GM12878 (cell line): ENCODE data around the gene GLA. TPM values are rescaled to one million over a fixed set of nuclear protein-coding genes. Genes with fewer than 3 reads are reported as not detected.

ENCODE experiments used
- ATAC-seq: fragments of 200-7000 bp; cut with Tn5 transposase; 3 replicates; pipeline ENCODE4 v1.9.1; 2020; ENCODE audit warnings: mild to moderate bottlenecking, moderate library complexity
- BruUV-seq: library from RNA; stranded (reverse); fragments of 400-500 nt; replicated peaks from 2 replicates; lab custom pipeline; 2021; lab: Mats Ljungman, UMichigan
- CTCF ChIA-PET: fragments of 300-600 bp; sonication (Branson Sonifier 250); formaldehyde crosslinking; extraction: SDS; loops from one replicate; lab custom pipeline; 2021; ENCODE audit warnings: inconsistent platforms; lab: Yijun Ruan, JAX
- POLR2A ChIA-PET: fragments of 350-600 bp; formaldehyde crosslinking; extraction: SDS; loops from one replicate; lab custom pipeline; 2021; ENCODE audit warnings: inconsistent platforms; lab: Charles Lee
- RAD21 ChIA-PET: fragments of 300-600 bp; sonication (Branson Sonifier 250); formaldehyde crosslinking; loops from one replicate; lab custom pipeline; 2023; ENCODE audit warnings: antibody characterized with exemption; ENCODE audit not compliant: unreplicated experiment; lab: Charles Lee
- SMC1A ChIA-PET: fragments of 300-600 bp; sonication (Branson Sonifier 250); formaldehyde crosslinking; loops from one replicate; lab custom pipeline; 2023; ENCODE audit not compliant: unreplicated experiment, uncharacterized antibody; lab: Charles Lee
- DNase-seq: peaks from one replicate; pipeline ENCODE4 v3.0.0-alpha.2; 2011; ENCODE audit warnings: low read depth, low spot score
- FAIRE-seq: peaks from 3 replicates; lab custom pipeline; 2011; peaks lifted over from hg19 to GRCh38; lab: Jason Lieb, UNC
- H2AFZ ChIP-seq: 2 replicates; pipeline ENCODE4 v1.6.0; 2011; ENCODE audit warnings: low read depth, low read length, control low read depth; ENCODE audit not compliant: control insufficient read depth
- H3K27ac ChIP-seq: 2 replicates; pipeline ENCODE4 v1.5.1; 2011; ENCODE audit warnings: control low read depth; ENCODE audit not compliant: control insufficient read depth, insufficient read depth
- H3K27me3 ChIP-seq, 2 experiments: replicated peaks in 1 of 2; 2 replicates each; pipeline versions ENCODE4 v1.6.0 to v1.6.1; 2011; ENCODE audit warnings: low read length in 1 of 2; ENCODE audit not compliant: control insufficient read depth in 2 of 2, insufficient read depth in 2 of 2
- H3K36me3 ChIP-seq, 2 experiments: 2 replicates each; pipeline ENCODE4 v1.5.1; 2011; ENCODE audit warnings: low read length in 1 of 2; ENCODE audit not compliant: control insufficient read depth in 2 of 2, insufficient read depth in 2 of 2
- H3K4me1 ChIP-seq: 2 replicates; pipeline ENCODE4 v1.6.1; 2011; ENCODE audit warnings: mild to moderate bottlenecking, low read length, moderate library complexity, mixed read lengths; ENCODE audit not compliant: control insufficient read depth, insufficient read depth
- H3K4me2 ChIP-seq: 2 replicates; pipeline ENCODE4 v1.6.0; 2011; ENCODE audit warnings: control low read depth; ENCODE audit not compliant: control insufficient read depth, insufficient read depth
- H3K4me3 ChIP-seq: fragments of 200-600 bp; sonication (generic); 2 replicates; pipeline ENCODE4 v1.5.1; 2016
- H3K79me2 ChIP-seq: 2 replicates; pipeline ENCODE4 v1.6.0; 2011; ENCODE audit warnings: low read length; ENCODE audit not compliant: control insufficient read depth, insufficient read depth
- H3K9ac ChIP-seq: 2 replicates; pipeline ENCODE4 v1.8.0; 2011; ENCODE audit warnings: low read length, control low read depth, mixed read lengths; ENCODE audit not compliant: control insufficient read depth, insufficient read depth
- H3K9me3 ChIP-seq: replicated peaks from 3 replicates; pipeline ENCODE4 v1.5.1; 2011; ENCODE audit warnings: mild to moderate bottlenecking, low read length; ENCODE audit not compliant: control insufficient read depth, insufficient read depth
- H4K20me1 ChIP-seq: 2 replicates; pipeline ENCODE4 v1.6.0; 2011; ENCODE audit not compliant: control insufficient read depth, insufficient read depth
- HDGF ChIP-seq: fragments of 450-650 bp; IDR thresholded peaks from 2 replicates; pipeline ENCODE4 v1.6.1; 2016; ENCODE audit warnings: antibody characterized with exemption
- MLLT1 ChIP-seq: fragments of 450-650 bp; IDR thresholded peaks from 2 replicates; pipeline ENCODE4 v1.6.1; 2016; ENCODE audit warnings: mild to moderate bottlenecking
- SP1 ChIP-seq: IDR thresholded peaks from one replicate; pipeline ENCODE4 v1.6.1; 2011; ENCODE audit warnings: low read depth, low read length
- SUZ12 ChIP-seq: fragments of 200-600 bp; sonication (generic); IDR thresholded peaks from one replicate; pipeline ENCODE4 v1.6.1; 2018; ENCODE audit warnings: antibody characterized with exemption, mild to moderate bottlenecking; ENCODE audit not compliant: unreplicated experiment
- ZNF622 ChIP-seq: fragments of 450-650 bp; IDR thresholded peaks from 2 replicates; pipeline ENCODE4 v1.6.1; 2017; ENCODE audit warnings: mild to moderate bottlenecking, inconsistent platforms
- ZNF687 ChIP-seq: fragments of 450-650 bp; IDR thresholded peaks from 2 replicates; pipeline ENCODE4 v1.6.1; 2017; ENCODE audit warnings: mild to moderate bottlenecking, moderate library complexity
- WGBS: methylation state at CpG from one replicate; pipeline ENCODE4 v1.1.6; 2016; ENCODE audit warnings: low lambda C conversion rate; ENCODE audit not compliant: insufficient replicate concordance, insufficient coverage; ENCODE audit errors: missing lambda C conversion rate; 5-methylcytosine and 5-hydroxymethylcytosine counted together
- in situ Hi-C: fragments of 300-500 bp; cut with MboI; formaldehyde crosslinking; loops from 9 replicates; pipeline ENCODE4 v1.14.3; 2018; ENCODE audit warnings: mixed read lengths
- intact Hi-C: fragments of 100-400 bp; cut with micrococcal nuclease; formaldehyde crosslinking; loops from one replicate; pipeline ENCODE4 v1.14.2; 2022; ENCODE audit not compliant: unreplicated experiment
- polyA plus RNA-seq, 11 experiments: library from polyadenylated mRNA; depleted of rRNA in 4 of 11; unstranded in 6 of 11; stranded (reverse) in 5 of 11; fragments of >200 nt; fragmentation: Nextera tagmentation in 4 of 11; fragmentation: Illumina TruSeq in 1 of 11; extraction: Ambion mirVana in 4 of 11; extraction: Trizol in 1 of 11; gene quantifications; 1 replicate in 1 of 11; 2 replicates in 10 of 11; pipeline versions ENCODE4 v1.2.1 to v1.2.3, GENCODE V29; 2011 to 2016; ENCODE audit warnings: inconsistent platforms in 2 of 11, missing spikeins in 2 of 11, low read depth in 1 of 11
- total RNA-seq, 4 experiments: library from RNA; depleted of rRNA in 3 of 4; stranded (reverse); fragments of >200 nt in 3 of 4; fragmentation: Illumina TruSeq in 1 of 4; extraction: Trizol in 1 of 4; gene quantifications; 2 replicates each; pipeline versions ENCODE4 v1.2.1 to v1.2.3, GENCODE V29; 2013 to 2021

Gene GLA
- total and polyA plus RNA-seq, 10 of the 15 experiments (the other 5 are each of a cell fraction or from before 2014, with no cell fraction given) = 23.8 to 66.4 (median 29.1) TPM

- SMC1A ChIA-PET = interaction anchor here (0.6 to 1.1 kb wide), 2 partner anchors 9 to 31 kb away, joined by 3 read pairs; no protein-coding TSS in a partner anchor
- no TSS peak for BruUV-seq
- POLR2A ChIA-PET = interaction anchor here (0.8 to 1.9 kb wide), 4 partner anchors 20 to 555 kb away, joined by 3 to 4 read pairs (median 3); no protein-coding TSS in a partner anchor
- H3K79me2 ChIP-seq = peaks cover 42% of the 10 kb centered on the region
- peak overlapping the region; percentile 71 for H3K4me3 ChIP-seq
- 12% methylated on average over 7 of the region's 7 CpGs for WGBS
- RAD21 ChIA-PET = interaction anchor here (1.0 to 1.3 kb wide), 4 partner anchors 9 to 28 kb away, joined by 3 to 4 read pairs (median 4); no protein-coding TSS in a partner anchor
- DNase-seq = no peak
- no peak for FAIRE-seq
- no peaks in the 10 kb centered on the region for H3K9me3 ChIP-seq
- H2AFZ ChIP-seq = no peak overlapping the region
- H3K9ac ChIP-seq = peak overlapping the region; percentile 66
- no peaks in the 10 kb centered on the region for H3K36me3 ChIP-seq
- peak overlapping the region; percentile 38 for H3K4me2 ChIP-seq
- H4K20me1 ChIP-seq = no peaks in the 10 kb centered on the region
- in situ Hi-C loops = no loop called here
- ATAC-seq = peak; percentile 38
- intact Hi-C loops = loop anchor here (5.0 kb wide), 1 partner anchor 38 kb away; the partner anchor contains the start of gene TIMM8A
- H3K27me3 ChIP-seq = no peaks in the 10 kb centered on the region
- H3K27ac ChIP-seq = peak overlapping the region; percentile 81
- CTCF ChIA-PET = interaction anchor here (0.6 to 1.5 kb wide), 3 partner anchors 12 to 31 kb away, joined by 3 to 4 read pairs (median 4); no protein-coding TSS in a partner anchor
- H3K4me1 ChIP-seq = no peaks in the 10 kb centered on the region
- peak; percentile 32; the same call in 1 of the 2 replicates for TF ChIP-seq ZNF687
- no peak for TF ChIP-seq SP1
- no peak for TF ChIP-seq ZNF622
- TF ChIP-seq MLLT1 = 0 out of 2 replicates have a peak, but pooled peaks have one; percentile 13
- 0 out of 2 replicates have a peak, but pooled peaks have one; percentile 17 for TF ChIP-seq HDGF
- no peak for TF ChIP-seq SUZ12
Observed at GRCh38 chrX:101385026-101385684, 22.6 kb downstream of the GLA start.
